Measurements from ENCODE around the gene MMAA. TPM values are rescaled to one million over a fixed set of nuclear protein-coding genes. Genes with fewer than 3 reads are reported as not detected.

MMAA gene
- total RNA-seq, 1 donor from 2014 or later: 5.6 TPM

- TF ChIP-seq CTCF (conservative IDR thresholded peaks at IDR 0.05; ENCODE audit: low read depth, low read length): no peak
- no peak for DNase-seq (ENCODE audit: low read depth)
- no peak overlapping the region for H3K4me3 ChIP-seq (ENCODE audit: low read depth, low read length)
Measured at GRCh38 chr4:145709336-145709735, 90.2 kb downstream of the MMAA start.

Other genes with a start within 250 kb of the MMAA start
- 23.4 and 24.3 TPM in 2 replicates for gene SMAD1, start 137.5 kb upstream of the MMAA start, total RNA-seq
- not detected in 2 replicates for gene C4orf51, start 60.8 kb downstream of the MMAA start, total RNA-seq

Data from epithelial cell of proximal tubule (primary cell).